ENCODE measurements around the gene C22orf15.
"Not testable (repeated sequence)": the region's sequence is repeated elsewhere in the genome, so short reads cannot be mapped to it uniquely, and the experiment has no call there.

C22orf15 gene

DNA sequence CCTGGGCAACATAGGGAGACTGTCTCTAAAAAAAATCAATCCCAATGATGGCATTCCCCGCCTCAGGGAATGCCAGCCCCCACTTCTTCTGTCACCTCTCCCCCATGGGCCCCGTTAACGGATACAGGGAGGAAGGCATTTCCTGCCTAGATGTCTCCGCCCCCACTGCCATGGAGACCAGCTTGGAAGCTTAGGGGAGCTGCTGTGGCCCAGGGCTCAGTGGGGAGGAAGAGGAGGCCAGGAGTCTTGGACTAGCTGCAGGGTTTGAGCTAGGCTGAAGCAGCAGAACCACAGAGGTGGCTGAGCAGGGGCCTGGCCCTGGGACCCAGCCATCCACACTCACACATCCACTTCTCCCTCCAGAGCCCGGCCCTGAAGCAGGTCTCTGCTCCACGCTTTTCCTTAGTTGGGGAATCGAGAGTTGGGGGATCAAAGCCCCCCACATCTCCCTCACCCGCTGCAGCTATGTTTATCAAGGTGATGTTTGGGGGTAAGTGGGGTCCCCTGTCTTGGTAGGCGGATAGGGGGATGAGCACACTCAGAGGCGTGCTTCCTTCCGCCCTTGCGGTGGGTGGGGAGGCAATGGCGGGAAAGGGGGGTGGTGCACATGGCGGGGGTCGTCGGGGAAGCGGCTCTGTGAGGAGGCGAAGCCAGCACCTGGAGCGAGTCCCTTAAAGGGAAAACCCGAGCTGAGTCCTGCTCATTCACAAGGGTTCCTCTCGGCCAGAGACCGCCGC is at the start of gene C22orf15:
Gene C22orf15, plus strand, starts transcription at position 149 of the 737 bp plus-strand sequence. Its CDS starts 317 bp downstream, at position 466.
- DNase-seq (ENCODE audit: low read depth): no peak

GRCh38 chr22:23713696-23714595 is 48.8 kb upstream of the C22orf15 start:
- DNase-seq (ENCODE audit: low read depth): no peak

DNA sequence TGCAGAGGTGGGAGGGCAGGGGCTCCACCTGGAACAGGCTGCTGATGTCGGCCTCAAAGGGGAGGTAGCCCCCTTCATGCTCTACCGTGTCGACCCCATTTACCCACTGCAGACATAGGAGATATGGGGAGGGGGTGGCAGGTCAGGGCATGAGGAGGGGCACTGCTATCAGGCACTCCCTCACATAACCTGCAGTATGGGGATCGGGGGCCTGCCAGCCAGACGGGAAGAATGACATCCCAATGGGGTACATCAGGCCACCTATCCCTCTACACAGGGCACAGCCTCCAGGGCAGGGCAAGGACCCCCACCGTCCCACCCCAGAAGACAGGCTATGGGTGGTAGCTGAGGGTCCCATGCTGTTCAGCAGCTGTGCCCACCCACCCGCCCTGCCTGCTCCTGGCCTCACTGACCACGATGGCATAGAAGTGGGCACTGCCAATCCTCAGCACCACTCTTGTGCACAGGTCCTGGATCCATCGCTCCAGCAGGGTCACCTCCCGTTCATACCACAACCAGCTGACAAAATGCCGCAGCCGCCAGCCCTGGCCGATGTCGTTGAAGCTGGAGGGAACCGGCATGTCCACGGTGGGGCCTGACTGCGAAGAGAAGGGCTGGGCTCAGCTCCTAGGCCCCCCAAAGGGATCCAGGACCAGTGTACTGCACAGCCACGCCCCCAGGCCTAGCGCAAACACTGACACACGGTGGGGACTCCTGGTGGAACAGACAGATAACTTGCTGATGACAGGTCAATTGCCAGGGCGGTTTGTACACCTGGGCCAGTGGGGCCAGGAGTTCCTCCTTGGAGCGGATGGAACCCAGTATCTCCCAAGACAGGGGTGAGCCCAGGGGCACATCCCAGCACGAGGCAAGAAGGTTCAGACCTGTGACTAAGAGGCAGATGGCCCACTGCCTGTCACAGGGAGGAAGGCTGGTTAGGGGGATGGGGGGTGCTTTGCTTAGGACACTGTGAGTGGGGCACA is 47.9 kb upstream of the C22orf15 start:
- no peak for DNase-seq (ENCODE audit: low read depth)

DNA sequence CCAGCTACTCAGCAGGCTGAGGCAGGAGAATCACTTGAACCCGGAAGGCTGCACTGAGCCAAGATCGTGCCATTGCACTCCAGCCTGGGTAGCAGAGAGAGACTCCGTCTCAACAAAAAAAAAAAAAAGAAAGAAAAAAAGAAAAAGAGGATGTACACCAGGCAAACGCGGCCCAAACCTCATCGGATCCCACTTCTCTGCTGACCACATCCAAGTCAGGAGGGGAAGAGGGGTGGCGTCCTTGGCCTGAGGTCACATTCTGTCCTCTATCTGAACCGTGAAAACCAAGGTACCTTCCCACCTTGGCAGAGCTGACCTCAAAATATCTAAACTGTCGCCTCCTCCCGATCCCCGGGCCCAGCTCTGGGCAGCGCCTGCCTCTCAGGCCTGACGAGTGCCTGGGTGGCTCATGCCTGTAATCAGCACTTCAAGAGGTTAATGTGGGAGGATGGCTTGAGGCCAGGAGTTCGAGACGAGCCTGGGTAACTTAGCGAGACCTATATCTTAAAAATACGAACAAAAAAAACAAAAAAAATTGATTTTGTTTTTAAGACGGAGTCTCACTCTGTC is 46.9 kb upstream of the C22orf15 start:
- no peak for DNase-seq (ENCODE audit: low read depth)

DNA sequence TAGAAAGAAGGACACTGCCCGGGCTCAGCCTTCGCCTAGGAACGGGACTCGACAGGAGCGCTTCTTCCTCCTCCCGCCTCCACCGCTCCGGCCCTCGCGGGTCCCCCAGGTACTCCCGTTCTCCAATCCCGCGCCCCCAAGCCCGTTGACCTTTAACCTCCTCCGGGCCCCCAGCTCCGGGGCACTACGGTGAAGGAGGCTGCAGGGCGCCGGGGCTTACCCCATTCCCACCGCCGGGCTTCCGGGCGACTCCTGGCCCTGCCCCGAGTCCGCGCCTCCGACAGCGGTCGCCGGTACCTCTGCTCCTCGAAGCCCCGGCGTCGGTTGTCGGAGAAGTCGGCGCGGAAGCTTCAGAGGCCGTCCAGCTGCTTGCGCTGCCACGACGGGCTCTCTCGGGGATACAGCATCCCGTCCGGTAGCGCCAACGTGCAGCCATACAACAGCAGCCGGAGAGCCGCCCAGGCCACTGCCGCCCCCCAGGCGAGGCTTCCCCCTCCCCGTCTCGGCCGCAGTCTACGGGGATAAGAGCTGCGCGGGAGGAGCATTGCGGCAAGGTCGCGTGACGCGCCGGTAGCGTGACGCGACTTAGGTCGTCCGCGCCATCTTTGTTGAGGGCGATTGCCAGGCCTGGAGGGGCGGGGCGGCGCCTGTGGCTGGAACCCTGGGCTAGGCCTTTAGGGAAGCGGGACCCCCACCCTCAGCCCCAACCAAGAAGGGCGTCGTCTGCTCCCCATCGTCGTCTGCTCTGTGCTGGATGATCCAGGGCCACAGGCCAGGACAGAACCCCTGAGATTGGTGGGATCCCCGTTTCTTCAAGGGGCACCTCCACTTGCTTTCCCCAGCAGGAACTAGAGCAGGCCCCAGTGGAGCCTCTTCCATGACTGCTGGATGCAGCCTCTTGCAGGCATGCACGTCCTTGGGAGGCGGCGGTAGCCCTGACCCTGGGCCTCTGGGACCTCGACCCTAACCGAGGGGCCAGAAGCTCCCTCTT is 45.7 kb upstream of the C22orf15 start:
- DNase-seq (ENCODE audit: low read depth): peak; percentile 84

DNA sequence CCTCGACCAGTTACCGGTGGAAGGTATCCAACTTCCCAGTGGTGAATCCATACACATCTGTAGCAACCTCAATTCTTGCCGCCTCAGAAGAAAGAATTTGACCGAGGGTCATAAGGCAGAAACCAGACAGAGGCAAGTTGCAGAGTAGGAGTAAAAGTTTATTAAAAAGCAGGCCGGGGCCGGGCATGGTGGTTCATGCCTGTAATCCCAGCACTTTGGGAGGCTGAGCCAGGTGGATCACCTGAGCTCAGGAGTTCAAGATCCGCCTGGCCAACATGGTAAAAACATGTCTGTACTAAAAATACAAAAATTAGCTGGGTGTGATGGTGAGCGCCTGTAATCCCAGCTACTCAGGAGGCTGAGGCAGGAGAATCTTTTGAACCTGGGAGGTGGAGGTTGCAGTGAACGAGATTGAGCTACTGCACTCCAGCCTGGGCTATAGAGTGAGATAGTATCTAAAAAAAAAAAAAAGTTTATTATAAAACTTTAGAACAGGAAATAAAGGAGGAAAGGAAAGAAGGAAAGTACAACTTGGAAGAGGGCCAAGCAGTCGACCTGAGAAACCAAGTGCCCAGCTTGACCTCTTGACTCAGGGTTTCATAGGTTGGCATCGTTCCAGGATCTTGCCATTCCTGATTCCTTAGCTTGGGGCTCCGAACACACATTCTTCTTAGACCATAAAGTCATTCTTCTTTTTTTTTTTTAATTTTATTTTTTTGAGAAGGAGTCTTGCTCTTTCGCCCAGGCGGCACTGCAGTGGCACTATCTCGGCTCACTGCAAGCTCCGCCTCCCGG is 44.2 kb upstream of the C22orf15 start:
- no peak for DNase-seq (ENCODE audit: low read depth)

- DNase-seq (ENCODE audit: low read depth): no peak
Measured at GRCh38 chr22:23720855-23721254, 41.9 kb upstream of the C22orf15 start.

DNA sequence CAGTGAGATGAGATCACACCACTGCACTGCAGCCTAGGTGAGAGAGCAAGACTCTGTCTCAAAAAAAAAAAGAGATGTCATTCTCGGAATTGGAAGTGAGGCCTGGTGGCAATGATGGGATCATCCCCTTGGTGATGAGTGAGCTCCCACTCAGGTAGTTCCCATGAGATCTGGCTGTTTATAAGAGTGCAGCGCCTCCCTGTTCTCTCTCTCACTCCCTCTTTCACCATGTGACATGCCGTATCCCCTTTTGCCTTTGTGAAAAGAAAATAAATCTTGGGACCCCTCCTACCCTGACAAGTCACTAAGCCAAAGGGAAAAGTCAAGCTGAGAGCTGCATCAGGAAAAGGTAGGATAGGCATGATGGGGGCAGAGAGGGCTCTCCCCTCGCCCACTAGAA is 40.6 kb upstream of the C22orf15 start:
- no peak for DNase-seq (ENCODE audit: low read depth)

- DNase-seq (ENCODE audit: low read depth): no peak
Measured at GRCh38 chr22:23722724-23723123, 40.1 kb upstream of the C22orf15 start.

DNA sequence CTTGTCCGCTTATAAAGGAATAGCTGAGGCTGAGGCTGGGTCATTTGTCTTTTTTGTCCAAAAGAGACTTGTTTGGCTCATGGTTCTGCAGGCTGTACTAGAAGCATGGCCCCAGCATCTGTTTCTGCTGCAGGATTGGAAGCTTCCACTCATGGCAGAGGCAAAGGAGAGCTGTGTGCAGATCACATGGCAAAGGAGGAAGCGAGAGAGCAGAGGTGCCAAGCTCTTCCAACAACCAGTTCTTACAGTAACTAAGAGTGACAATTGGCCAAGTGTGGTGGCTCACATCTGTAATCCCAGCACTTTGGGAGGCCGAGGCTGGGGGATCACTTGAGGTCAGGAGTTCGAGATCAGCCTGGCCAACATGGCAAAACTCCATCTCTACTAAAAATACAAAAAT is 34.7 kb upstream of the C22orf15 start:
- DNase-seq (ENCODE audit: low read depth): not testable (repeated sequence)

GRCh38 chr22:23737696-23738095 is 25.1 kb upstream of the C22orf15 start:
- no peak for DNase-seq (ENCODE audit: low read depth)

- no peak for DNase-seq (ENCODE audit: low read depth)
Measured at GRCh38 chr22:23742505-23743264, 20.1 kb upstream of the C22orf15 start.

DNA sequence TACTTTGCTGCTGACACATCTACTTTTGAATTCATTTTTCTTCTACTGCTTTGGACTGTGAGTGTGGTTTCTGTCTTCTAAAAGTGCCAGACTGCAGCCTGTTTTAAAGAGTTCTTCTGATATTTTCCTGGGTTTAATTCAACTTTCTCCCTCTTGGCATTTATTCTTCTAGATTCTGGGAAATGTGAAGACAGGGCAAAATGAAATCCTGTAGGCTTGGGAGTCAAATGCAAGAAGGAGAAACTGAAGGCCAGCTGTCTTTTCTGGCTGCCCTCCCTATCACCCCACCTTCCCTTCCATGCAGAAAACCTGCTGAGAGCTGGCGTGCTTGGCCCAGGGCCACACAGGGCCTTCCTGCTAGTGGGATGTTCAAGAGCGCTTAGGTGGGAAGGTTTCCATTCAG is 19.5 kb upstream of the C22orf15 start:
- no peak for DNase-seq (ENCODE audit: low read depth)

DNA sequence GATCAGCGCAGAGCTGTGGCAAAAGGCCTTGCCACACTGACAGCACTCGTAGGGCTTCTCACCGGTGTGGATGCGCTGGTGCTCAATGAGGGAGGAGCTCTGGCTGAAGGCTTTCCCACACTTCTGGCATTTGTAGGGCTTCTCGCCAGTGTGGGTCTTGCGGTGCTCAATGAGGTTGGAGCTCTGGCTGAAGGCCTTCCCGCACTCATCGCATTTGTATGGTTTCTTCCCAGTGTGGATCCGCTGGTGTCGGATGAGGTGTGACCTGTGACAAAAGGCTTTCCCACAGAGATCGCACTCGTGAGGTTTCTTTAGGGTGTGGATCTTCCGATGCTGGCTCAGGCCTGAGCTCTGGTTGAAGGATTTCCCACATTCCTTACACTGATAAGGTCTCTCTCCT is 18.8 kb upstream of the C22orf15 start:
- no peak for DNase-seq (ENCODE audit: low read depth)

- DNase-seq (ENCODE audit: low read depth): no peak
Measured at GRCh38 chr22:23744485-23744884, 18.3 kb upstream of the C22orf15 start.

- no peak for DNase-seq (ENCODE audit: low read depth)
Measured at GRCh38 chr22:23745791-23746190, 17.0 kb upstream of the C22orf15 start.

- DNase-seq (ENCODE audit: low read depth): peak; percentile 34
Measured at GRCh38 chr22:23749841-23750301, 12.9 kb upstream of the C22orf15 start.

GRCh38 chr22:23750367-23750713 is 12.4 kb upstream of the C22orf15 start:
- no peak for DNase-seq (ENCODE audit: low read depth)

All from fibroblast of gingiva (primary cell).